NCI-H526 treated with DMSO at 0.1 percent for 48 hours (cell line): ENCODE results near the gene BCL7A.

Experiments used
- DNase-seq: peaks from one replicate; lab custom pipeline; 2025; lab: John Stamatoyannopoulos, UW

The BCL7A gene

DNA sequence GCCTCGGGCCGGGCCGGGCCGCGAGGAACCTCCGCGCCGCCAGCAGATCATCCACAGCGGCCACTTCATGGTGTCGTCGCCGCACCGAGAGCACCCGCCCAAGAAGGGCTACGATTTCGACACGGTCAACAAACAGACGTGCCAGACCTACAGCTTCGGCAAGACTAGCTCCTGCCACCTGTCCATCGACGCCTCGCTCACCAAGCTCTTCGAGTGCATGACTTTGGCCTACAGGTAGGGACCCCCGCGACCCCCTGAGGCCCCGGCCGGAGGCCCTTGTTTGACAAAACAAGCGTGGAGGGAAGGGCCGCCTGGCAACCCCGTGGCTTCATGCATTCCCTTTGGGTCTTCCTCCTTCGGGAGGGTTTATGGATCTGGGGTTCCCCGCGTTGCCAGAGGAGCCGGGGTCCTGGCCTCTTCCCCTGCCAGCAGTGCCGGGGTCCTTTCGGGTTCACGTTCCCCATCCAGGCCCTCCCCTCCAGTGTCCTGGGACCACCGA, 57.4 kb downstream of the BCL7A start:
- DNase-seq = no peak

DNA sequence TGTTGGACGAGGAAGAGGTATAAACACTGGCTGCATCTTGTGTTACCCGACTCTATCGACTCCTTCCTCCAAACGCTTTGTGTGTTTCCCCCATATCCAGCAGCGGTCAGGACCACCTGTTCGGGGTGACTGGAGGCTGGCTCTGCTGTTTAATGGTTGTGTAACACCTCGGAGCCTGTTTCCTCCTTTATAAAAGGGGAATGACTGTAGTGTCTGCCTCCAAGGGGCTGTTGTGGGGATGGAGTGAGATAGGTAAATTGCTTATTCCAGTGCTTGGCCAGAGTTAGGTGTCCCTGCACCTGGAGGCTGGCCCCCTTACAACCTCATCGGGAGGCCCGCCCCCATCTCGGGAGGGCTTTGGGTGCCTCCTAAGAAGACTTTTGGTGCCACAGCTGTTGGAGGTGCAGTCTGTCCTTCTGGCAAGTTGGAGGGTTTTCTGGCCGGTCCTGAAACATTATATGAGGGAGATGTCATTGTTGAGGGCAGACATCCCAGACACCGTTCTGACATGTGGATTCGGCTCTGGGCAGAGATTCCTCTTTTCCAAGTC, 57.9 kb downstream of the BCL7A start:
- no peak for DNase-seq

DNA sequence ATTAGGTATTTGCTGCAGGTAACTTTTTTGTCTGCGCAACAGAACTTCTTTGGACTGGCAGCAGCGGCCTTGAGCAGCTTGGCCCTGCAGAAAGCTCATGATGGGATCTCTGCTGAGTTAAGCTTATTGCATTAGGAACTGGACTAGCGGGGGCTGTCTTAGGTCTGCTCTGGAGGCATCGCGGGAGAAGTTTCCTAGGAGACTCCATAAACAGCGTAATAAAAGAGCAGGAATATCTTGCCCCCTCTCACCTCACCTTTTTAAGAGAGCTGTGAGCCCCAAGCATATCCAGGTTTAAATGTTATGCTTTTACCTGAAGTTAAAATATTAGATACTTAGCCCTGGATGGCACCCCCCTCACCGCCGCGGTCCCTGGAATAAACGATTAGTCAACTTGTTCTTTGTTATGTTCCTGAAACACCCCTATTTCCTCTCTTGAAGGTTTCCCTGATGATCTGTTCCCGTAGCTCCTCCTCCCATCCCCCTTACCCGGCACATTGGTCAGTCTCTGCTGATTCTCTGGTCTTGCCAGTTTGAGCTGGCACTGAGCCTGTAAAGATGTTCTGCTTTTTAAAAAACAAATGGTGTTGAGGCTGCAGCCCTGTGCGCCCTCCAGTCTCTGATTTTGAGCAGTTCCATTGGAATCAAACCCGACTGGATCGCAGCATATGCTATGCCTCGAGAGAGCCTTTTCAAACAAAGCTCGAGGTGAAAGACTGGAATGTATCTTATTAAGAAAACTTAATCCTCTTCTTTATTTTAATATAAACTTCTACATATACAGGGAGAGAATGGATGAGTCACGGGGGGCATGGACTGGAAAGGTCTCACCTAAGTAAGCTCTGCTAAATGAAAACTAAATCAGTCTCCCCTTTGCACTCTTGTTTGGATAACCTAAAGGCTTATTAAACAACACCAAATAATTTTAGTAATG, 58.7 kb downstream of the BCL7A start:
- peak; percentile 20 for DNase-seq

GRCh38 chr12:122081083-122081696, 59.5 kb downstream of the BCL7A start:
- no peak for DNase-seq

GRCh38 chr12:122081697-122082221, 60.1 kb downstream of the BCL7A start:
- peak; percentile 24 for DNase-seq

GRCh38 chr12:122082621-122083356, 61.1 kb downstream of the BCL7A start:
- no peak for DNase-seq

DNA sequence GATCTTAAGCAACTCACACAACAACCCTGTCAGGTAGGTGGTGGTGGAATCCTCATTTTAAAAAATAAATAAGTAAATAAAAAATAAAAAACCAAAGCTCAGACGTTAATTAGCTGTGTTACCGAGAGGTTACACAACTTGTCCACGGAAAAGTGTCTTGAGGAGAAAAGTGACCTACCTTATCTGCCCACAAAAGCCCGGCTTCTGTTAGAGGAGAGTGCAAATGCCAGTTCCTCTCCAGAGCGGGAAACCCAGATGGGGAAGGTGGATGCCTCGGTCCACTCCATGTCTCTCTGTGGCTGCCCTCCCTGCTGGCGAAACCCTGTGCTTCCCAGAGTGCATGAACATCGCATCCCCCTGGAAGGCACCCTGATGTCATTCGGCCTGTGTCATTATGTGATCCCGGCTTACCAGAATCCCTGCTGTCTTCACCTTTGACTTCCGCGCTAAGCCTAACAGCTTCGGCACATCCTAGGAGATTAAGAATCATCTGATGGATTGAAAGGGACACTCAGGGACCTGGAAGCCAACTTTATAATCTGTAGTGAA, 63.2 kb downstream of the BCL7A start:
- no peak for DNase-seq

GRCh38 chr12:122085591-122085990, 63.9 kb downstream of the BCL7A start:
- no peak for DNase-seq

- no peak for DNase-seq
These were observed 64.4 kb downstream of the BCL7A start for GRCh38 chr12:122086116-122086515.

DNA sequence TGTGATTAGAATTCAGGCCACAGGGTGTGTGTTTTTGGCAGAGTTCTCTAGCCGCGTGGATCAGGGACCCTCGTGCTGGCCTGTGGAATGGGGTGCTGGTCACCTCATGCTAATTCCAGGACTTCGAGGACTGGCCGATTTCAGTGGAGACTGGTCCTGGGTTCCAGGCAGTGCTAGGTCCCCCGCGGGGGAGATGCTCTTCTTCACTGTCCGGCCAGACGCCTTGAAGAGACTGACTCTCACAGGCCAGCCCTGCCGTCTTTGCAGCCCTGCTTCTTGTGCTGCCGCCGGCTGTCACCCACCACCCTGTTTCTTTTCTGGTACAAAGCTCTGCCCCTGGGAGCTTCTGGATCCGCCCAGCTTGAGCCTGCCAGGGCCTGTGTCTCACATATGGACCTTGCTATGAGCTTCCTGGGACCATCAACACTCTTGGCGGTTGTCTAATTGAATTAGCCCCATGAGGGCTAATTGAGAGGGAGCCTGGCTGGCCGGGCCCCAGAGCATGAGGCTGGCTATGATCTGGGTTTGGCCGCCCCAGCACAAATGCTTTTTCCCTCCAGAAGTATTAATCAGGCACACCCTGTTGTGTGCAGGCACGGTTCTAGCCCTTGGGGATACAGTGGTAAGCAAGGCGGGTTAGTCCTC, 65.1 kb downstream of the BCL7A start:
- no peak for DNase-seq

DNA sequence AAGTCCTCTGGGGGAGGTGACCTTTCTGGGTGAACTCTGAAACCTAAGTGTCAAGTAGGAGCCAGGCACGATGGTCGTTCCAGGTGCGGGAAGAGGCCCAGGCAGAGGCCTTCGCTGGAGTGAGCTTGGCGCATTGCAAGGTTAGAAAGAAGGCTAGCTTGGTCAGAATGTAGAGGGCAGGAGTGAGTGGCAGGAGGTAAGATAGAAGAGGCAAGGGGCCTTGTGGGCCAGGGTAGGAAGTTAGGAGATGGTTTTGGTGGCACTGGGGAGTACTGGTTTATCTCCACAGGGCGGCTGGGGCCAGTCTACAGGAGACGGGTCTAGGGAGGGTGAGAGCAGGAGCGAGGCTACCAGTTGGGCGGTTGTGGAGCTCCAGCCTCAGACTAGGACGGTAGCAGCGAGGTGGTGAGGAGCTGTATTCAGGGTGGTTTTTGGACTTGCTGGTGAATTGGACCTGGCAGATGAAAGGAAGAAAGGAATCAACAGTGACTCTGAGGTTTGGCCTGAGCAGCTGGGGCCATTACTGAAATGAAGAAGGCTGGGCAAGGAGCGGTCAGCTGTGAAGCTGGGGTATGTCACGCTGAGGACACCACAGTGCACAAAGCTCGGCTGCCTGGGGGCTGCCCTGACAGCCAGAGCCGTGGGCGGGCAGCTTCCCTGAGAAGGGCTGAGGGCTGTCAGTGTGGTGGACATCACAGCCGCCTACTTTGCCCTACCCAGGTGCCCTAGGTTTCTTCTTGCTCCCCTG, 65.9 kb downstream of the BCL7A start:
- DNase-seq = peak; percentile 61

DNA sequence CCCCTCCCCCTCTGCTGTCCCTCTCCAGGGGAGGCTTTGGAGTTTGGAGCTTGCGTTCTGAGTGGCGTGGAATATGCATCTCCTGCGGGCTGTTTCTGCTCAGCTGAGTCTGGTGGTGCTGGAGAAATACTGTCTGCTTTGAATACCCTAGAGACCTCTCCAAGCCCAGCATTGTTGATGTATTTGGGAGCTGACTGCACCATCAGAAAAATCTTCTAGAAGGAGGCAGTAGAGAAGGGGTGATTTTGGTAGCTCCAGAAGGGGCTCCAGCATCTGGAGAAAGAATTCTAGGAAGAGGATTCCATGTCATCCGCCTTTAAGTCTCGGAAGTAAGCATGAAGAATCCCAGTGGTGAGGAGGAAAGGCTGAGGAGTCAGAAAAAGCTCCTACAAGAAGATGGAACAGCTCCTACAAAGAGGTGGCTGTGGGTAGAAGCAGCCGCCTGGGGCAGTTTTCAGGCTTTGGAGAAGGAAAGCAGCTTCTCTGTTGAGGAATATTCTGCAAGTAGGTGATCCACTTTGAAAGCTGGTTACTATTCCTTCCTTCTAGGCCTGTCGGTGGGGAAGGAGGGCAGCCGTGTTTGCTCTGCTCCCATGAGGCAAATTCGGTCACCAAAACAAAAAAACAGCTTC, 66.6 kb downstream of the BCL7A start:
- peak; percentile 81 for DNase-seq

- peak; percentile 20 for DNase-seq
These were observed 67.4 kb downstream of the BCL7A start for GRCh38 chr12:122089077-122089476.

GRCh38 chr12:122090759-122091515, 69.3 kb downstream of the BCL7A start:
- no peak for DNase-seq

DNA sequence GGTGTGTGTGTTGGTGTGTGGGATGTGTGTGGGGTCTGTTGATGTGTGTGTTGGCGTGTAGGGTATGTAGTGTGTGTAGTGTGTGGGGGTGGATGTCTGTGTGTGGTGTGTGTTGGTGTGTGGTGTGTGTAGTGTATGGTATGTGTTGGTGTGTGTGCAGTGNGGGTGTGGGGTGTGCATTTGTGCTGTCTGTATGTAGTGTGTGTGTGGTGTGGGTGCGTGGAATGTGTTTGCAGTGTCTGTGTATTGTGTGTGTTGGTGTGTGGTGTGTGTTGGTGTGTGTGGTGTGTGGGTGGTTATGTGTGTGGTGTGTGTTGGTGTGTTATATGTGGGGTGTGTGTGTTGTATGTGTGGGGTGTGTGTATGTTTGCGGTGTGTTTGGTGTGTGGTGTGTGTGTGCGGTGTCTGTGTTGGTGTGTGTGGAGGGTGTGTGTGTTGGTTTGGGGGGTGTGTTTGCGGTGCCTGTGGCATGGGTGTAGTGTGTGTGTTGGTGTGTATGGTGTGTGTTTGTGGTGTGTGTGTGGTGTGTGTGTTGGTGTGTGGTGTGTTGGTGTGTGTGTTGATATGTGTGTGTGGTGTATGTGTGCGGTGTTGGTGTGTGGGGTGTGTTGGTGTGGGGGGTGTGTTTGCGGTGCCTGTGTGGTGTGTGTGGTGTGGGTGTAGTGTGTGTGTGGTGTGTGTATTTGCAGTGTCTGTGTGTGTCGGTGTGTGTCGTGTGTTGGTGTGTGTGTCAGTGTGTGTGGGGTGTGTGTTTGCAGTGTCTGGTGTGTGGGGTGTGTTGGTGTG, 71.6 kb downstream of the BCL7A start:
- DNase-seq = no peak

DNA sequence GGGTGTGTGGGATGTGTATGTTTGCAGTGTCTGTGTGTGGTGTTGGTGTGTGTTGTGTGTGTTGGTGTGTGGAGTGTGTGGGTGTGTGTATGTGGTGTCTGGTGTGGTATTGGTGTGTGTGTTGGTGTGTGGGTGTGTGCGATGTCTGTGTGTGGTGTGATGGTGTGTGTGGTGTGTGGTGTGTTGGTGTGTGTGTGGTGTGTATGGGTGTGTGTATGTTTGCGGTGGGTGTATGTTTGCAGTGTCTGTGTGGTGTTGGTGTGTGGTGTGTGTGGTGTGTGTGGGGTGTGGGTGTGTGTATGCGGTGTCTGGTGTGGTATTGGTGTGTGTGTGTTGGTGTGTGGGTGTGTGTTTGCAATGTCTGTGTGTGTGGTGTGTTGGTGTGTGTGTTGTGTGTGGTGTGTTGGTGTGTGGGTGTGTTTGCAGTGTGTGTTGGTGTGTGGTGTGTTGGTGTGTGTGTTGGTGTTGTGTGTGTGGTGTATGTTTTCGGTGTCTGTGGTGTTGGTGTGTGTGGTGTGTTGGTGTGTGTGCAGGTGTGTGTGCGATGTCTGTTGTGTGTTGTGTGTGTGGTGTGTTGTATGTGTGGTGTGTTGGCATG, 72.6 kb downstream of the BCL7A start:
- no peak for DNase-seq

DNA sequence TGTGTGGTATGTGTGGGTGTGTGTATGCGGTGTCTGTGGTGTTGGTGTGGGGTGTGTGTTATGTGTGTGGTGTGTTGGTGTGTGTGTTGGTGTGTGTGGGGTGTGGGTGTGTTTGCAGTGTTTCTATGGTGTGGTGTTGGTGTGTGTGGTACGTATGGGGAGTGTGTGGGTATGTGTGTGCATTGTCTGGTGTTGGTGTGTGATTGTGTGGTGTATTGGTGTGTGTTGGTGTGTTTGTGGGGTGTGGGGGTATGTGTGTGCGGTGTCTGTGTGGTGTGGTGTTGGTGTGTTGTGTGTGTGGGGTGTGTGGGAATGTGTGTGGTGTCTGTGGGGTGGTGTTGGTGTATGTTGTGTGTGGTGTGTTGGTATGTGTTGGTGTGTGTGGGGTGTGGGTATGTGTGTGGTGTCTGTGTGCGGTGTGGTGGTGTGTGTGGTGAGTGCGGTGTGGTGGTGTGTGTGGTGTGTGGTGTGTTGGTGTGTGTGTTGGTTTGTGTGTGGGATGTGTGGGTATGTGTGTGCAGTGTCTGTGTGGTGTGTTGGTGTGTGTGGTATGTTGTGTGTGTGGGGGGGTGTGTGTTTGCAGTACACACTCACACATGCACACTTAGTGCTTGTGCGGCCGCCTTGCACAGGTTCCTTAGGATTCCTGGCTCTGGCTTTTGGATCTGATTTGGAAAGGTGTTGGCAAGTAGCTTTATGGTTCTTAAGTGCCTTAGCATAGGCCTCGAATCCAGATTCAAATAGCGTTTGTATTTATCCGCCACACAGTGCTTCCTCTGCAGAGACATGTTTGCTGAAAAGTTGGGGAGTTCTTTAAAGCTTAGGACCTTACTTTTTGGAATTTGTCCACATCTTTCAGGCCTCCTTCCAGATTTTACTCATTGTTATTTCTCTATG, 73.3 kb downstream of the BCL7A start:
- DNase-seq = peak; percentile 29
